Pancreas (tissue), 10 donors: ENCODE data around the gene ITPR2. TPM values are rescaled to one million over a fixed set of nuclear protein-coding genes. Genes with fewer than 3 reads are reported as not detected.

ENCODE experiments used
- ATAC-seq, 4 donors: fragments of 200-7000 bp; cut with Tn5 transposase; one replicate each; pipeline versions ENCODE4 v1.8.0 to v1.9.1; 2020; ENCODE audit warnings: mild to moderate bottlenecking in 4 of 4, moderate library complexity in 4 of 4
- DNase-seq, 6 donors: peaks; one replicate each; pipeline ENCODE4 v3.0.0-alpha.2; 2020
- FAIRE-seq: peaks from 2 replicates; lab custom pipeline; 2012; peaks lifted over from hg19 to GRCh38; lab: Jason Lieb, UNC
- H3K27ac ChIP-seq, 4 donors: fragments of 200-600 bp; sonication (generic); 1 replicate in 3 of 4; 2 replicates in 1 of 4; pipeline versions ENCODE4 v1.5.0 to v1.8.0; 2020
- H3K27me3 ChIP-seq, 4 donors: fragments of 200-600 bp; one replicate each; pipeline ENCODE4 v1.8.0; 2021
- H3K36me3 ChIP-seq, 3 donors: fragments of 200-600 bp; sonication (generic) in 1 of 3; one replicate each; pipeline versions ENCODE4 v1.5.0 to v1.8.0; 2020 to 2021
- H3K4me1 ChIP-seq, 3 donors: fragments of 200-600 bp; one replicate each; pipeline ENCODE4 v1.8.0; 2021
- H3K4me3 ChIP-seq, 4 donors: fragments of 200-600 bp; sonication (generic) in 2 of 4; one replicate each; pipeline versions ENCODE4 v1.5.0 to v1.8.0; 2020 to 2021
- H3K9me3 ChIP-seq, 4 donors: fragments of 200-600 bp; one replicate each; pipeline ENCODE4 v1.8.0; 2021
- CTCF ChIP-seq, 4 donors: fragments of 200-600 bp; sonication (generic) in 3 of 4; IDR thresholded peaks; one replicate each; pipeline versions ENCODE4 v1.5.0 to v1.8.0; 2021; ENCODE audit warnings: antibody characterized with exemption in 4 of 4
- WGBS, 2 donors: extraction: QIAGEN DNeasy Blood & Tissue Kit; methylation state at CpG; one replicate each; pipeline ENCODE4 v1.1.7; 2013; 5-methylcytosine and 5-hydroxymethylcytosine counted together
- intact Hi-C, 3 donors: fragments of 100-400 bp; cut with DNase I; formaldehyde crosslinking; loops; one replicate each; pipeline versions ENCODE4 v1.11.1 to v1.14.2; 2022
- polyA plus RNA-seq, 2 donors: library from polyadenylated mRNA; stranded (reverse); fragments of 200-250 nt; gene quantifications; one replicate each; pipeline ENCODE4 v1.2.3, GENCODE V29; 2013
- total RNA-seq, 6 donors: library from RNA; stranded (reverse); fragmentation: NEBNext Ultra II Directional in 4 of 6; extraction: Animal tissue kit (Norgen Biotek cat#: 25700) in 4 of 6; gene quantifications; one replicate each; pipeline versions ENCODE4 v1.2.1 to v1.2.4, GENCODE V29; 2021 to 2023
- donor health status: healthy with polysubstance abuse.
- donor health status: DM: no; HTN: no; CAD: no; lungs with moderate emphysema.
- donor health status: DM: no; HTN: no; CAD: no.
- donor health status: control.
- donor health status: control.
- donor health status: Bipolar disorder and iron deficiency.
- donor health status: DM: yes; HTN: yes; CAD: no.
- donor health status: DM: no; HTN: no; CAD: no.
- donor health status: DM: no; HTN: no; CAD: no.
- donor health status: DM: yes; HTN: yes; CAD: no.

Gene ITPR2
- total and polyA plus RNA-seq, 8 donors: 3.3 to 51.8 (median 25.5) TPM

- Histone ChIP-seq H3K36me3 (no peaks in the 10 kb centered on the region), H3K9me3 (no peaks in the 10 kb centered on the region), H3K27ac (no peak overlapping the region), H3K27me3 (no peaks in the 10 kb centered on the region), H3K4me1 (peaks cover 0 to 10% (median 0%) of the 10 kb centered on the region in 3 donors), H3K4me3 (no peak overlapping the region)
- FAIRE-seq (no peak), DNase-seq (no peak), ATAC-seq (no peak)
- TF ChIP-seq CTCF (IDR thresholded peaks at IDR 0.05): no peak
- intact Hi-C loops: no loop called here
- WGBS, 2 donors: 45 to 49% methylated on average over 2 of the region's 2 CpGs
These were observed 528.7 kb downstream of the ITPR2 start for GRCh38 chr12:26304273-26304672.

- Histone ChIP-seq H3K9me3 (no peaks in the 10 kb centered on the region), H3K27me3 (no peaks in the 10 kb centered on the region), H3K27ac (no peak overlapping the region), H3K36me3 (no peaks in the 10 kb centered on the region), H3K4me1 (peaks cover 0 to 10% (median 0%) of the 10 kb centered on the region in 3 donors), H3K4me3 (no peak overlapping the region)
- intact Hi-C loops: no loop called here
- no peak for TF ChIP-seq CTCF (IDR thresholded peaks at IDR 0.05)
- no peak for DNase-seq
- 19% methylated on average over 1 of the region's 1 CpG for WGBS, 2 donors
- no peak for FAIRE-seq
- peak in 2 of 4 donors; percentile 31 to 56 for ATAC-seq
These were observed 529.6 kb downstream of the ITPR2 start for GRCh38 chr12:26303418-26303817.

- peaks cover 0 to 10% (median 0%) of the 10 kb centered on the region in 3 donors for H3K4me1 ChIP-seq
- intact Hi-C loops: no loop called here
- FAIRE-seq: no peak
These were observed 530.2 kb downstream of the ITPR2 start for GRCh38 chr12:26302776-26303175.

GRCh38 chr12:26299751-26300150 lies 533.2 kb downstream of the ITPR2 start:
- WGBS, 2 donors: 77 to 79% methylated on average over 1 of the region's 1 CpG
- no peak for DNase-seq
- no peak for TF ChIP-seq CTCF (IDR thresholded peaks at IDR 0.05)
- Histone ChIP-seq H3K4me3 (no peak overlapping the region), H3K9me3 (no peaks in the 10 kb centered on the region), H3K27me3 (no peaks in the 10 kb centered on the region), H3K4me1 (peaks cover 0 to 10% (median 0%) of the 10 kb centered on the region in 3 donors), H3K36me3 (no peaks in the 10 kb centered on the region), H3K27ac (peak overlapping the region in 2 of 4 donors; percentile 50 to 53)
- no peak for ATAC-seq
- FAIRE-seq: no peak
- intact Hi-C loops: no loop called here

More at GRCh38 chr12:26302776-26303175, 530.2 kb downstream of the ITPR2 start:
- H3K27me3 ChIP-seq: no peaks in the 10 kb centered on the region
- 97 to 98% methylated on average over 3 of the region's 3 CpGs for WGBS, 2 donors
- no peak for TF ChIP-seq CTCF (IDR thresholded peaks at IDR 0.05)
- ATAC-seq (no peak), DNase-seq (no peak)
- no peak overlapping the region for H3K4me3 ChIP-seq
- no peaks in the 10 kb centered on the region for H3K9me3 ChIP-seq
- H3K27ac ChIP-seq: no peak overlapping the region
- no peaks in the 10 kb centered on the region for H3K36me3 ChIP-seq

- H3K4me3 ChIP-seq: no peak overlapping the region
- WGBS, 2 donors: 59 to 61% methylated on average over 6 of the region's 6 CpGs
- H3K27me3 ChIP-seq: no peaks in the 10 kb centered on the region
- no peaks in the 10 kb centered on the region for H3K36me3 ChIP-seq
- H3K9me3 ChIP-seq: no peaks in the 10 kb centered on the region
- peak; percentile 76 for FAIRE-seq
- peak in 3 of 4 donors; percentile 83 to 93 (median 89) for ATAC-seq
- H3K4me1 ChIP-seq: peaks cover 0 to 6% (median 0%) of the 10 kb centered on the region in 3 donors
- TF ChIP-seq CTCF (IDR thresholded peaks at IDR 0.05): no peak
- DNase-seq: no peak
- intact Hi-C loops: no loop called here
- peak overlapping the region in 2 of 4 donors; percentile 50 to 53 for H3K27ac ChIP-seq
These were observed 534.0 kb downstream of the ITPR2 start for GRCh38 chr12:26298785-26299621.
